ENCODE measurements around the gene CDH23.

CDH23 gene

DNA sequence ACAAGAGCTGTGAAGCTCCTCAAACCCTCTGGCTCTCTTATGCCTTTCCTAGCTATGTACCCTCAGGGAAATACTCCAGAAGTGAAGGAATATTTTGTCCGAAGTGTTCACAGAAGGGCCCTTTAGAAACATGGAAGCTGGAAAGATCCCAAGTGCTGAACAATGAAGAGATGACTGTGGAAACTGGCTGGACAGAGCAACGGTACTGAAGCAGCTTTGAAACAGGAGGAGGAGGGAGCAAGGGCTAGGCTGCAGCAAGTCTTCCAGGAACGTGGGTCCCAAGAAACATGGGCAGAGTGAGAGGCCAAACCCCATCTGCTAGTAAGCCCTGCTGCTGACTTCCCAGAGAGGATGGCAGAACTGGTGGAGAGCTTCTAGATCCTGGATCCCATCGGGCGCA is 457.3 kb downstream of the CDH23 start:
- TF ChIP-seq, protein P1, sequence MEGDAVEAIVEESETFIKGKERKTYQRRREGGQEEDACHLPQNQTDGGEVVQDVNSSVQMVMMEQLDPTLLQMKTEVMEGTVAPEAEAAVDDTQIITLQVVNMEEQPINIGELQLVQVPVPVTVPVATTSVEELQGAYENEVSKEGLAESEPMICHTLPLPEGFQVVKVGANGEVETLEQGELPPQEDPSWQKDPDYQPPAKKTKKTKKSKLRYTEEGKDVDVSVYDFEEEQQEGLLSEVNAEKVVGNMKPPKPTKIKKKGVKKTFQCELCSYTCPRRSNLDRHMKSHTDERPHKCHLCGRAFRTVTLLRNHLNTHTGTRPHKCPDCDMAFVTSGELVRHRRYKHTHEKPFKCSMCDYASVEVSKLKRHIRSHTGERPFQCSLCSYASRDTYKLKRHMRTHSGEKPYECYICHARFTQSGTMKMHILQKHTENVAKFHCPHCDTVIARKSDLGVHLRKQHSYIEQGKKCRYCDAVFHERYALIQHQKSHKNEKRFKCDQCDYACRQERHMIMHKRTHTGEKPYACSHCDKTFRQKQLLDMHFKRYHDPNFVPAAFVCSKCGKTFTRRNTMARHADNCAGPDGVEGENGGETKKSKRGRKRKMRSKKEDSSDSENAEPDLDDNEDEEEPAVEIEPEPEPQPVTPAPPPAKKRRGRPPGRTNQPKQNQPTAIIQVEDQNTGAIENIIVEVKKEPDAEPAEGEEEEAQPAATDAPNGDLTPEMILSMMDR (IDR thresholded peaks at IDR 0.05; ENCODE audit: low read depth, low read length, missing control alignments): no peak
- in situ Hi-C loops (cut with HindIII; ENCODE audit: low sequenced_read_pairs): no loop called here
- peak; percentile 61 for DNase-seq (ENCODE audit: low read depth)
- no peak overlapping the region for H3K4me3 ChIP-seq (ENCODE audit: low read depth, low read length)

DNA sequence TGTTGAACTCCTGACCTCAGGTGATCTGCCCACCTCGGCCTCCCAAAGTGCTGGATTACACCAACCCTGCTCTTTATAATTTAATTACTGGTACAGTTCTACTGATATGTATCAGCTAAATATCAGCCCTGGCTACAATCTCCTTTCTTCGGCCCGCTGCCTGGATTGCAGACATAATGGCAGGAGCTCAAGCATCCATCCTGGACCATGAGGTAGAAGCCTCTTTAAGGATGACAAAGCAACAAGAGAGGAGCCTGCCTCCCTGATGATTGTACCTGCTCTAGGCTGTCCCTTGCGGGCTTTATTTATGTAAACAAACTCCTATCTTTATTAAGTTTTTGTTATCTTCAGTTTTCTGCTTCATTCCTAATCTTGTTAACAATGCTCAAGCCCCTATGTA is 459.9 kb downstream of the CDH23 start:
- TF ChIP-seq, protein P1 (IDR thresholded peaks at IDR 0.05; ENCODE audit: low read depth, low read length, missing control alignments): no peak
- no peak for DNase-seq (ENCODE audit: low read depth)
- in situ Hi-C loops (cut with HindIII; ENCODE audit: low sequenced_read_pairs): no loop called here
- no peak overlapping the region for H3K4me3 ChIP-seq (ENCODE audit: low read depth, low read length)

DNA sequence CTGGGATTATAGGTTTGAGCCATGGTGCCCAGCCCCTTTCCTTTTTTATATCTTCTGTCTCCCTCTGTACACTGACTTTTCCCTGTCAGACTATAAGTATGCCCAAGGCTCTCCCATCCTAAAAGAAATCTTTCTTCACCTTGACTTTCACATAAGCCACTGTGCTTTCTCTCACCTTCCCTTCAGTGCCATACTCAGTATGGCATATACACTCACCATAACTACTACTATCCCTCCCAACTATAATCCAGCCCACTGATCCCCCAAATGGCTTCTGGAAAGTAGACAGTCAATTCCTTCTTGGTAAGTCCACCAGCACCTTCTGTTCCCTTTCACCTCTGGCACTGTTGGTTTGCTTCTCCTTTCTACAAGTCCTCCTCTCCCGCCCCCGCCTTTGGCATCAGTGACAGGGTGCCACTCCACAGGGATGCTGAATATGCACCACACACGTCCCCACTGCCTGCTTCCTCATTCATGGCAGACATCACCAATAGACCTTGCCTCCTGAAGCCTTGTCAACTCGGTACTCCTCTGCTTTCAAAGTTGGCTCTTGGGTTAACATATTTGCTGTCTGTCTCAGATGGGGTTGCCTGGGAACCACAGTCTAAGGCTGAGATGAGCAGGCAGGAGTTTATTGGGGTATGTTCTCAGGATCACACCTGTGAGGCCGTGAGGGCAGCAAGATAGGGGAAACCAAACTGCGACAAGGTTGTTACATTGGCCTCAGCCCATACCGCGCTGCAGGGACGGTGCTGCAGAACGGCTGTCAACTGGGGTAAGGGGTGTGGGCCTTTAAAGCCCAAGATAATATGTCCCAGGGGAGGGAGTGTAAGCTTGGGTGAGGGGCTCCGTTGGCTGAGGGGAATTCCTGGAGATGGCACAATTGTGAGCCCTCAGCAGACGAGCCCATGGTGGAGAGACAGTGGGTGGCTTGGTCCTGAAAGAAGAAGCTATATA is 461.5 kb downstream of the CDH23 start:
- in situ Hi-C loops (cut with HindIII; ENCODE audit: low sequenced_read_pairs): no loop called here
- DNase-seq (ENCODE audit: low read depth): no peak
- H3K4me3 ChIP-seq (ENCODE audit: low read depth, low read length): no peak overlapping the region
- TF ChIP-seq, protein P1 (IDR thresholded peaks at IDR 0.05; ENCODE audit: low read depth, low read length, missing control alignments): no peak

DNA sequence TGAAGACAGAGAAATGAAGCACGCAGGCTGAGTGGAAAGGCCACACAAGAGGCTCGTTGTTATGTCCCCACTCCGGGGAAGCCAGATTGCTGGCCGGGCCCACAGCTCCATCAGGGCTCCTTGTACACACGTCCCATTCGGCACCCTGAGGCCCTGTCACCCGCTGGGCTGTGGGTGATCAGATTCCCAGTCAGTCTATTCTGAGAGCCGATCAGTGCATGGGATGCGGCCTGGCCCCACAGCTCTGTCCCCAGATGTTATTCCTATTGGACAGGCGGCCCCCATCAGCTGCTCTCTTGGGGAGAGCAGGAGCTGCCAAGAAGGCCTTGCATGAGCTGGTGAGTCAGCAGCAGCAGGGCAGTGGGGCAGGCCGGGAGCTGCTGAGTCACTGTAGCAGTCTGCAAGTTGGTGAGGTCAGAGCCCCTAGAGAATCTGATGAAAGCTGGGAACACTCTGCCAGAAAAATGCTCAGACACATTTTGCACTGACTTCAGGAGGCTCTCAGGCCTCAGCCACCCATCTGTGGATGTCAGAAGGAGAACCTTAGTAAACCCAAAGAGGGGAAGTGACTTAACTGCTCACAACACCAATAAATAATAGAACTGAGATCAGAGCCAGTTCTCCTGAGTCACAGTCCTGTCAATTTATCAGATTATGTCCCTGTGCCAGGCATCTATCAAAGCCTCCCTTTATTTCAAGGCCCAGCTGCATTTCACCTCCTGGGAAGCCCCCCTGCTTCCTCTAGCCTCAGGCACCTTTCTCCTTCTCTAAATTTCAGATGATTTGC is 463.7 kb downstream of the CDH23 start:
- TF ChIP-seq, protein P1 (IDR thresholded peaks at IDR 0.05; ENCODE audit: low read depth, low read length, missing control alignments): no peak
- DNase-seq (ENCODE audit: low read depth): peak; percentile 99
- in situ Hi-C loops (cut with HindIII; ENCODE audit: low sequenced_read_pairs): no loop called here
- H3K4me3 ChIP-seq (ENCODE audit: low read depth, low read length): no peak overlapping the region

DNA sequence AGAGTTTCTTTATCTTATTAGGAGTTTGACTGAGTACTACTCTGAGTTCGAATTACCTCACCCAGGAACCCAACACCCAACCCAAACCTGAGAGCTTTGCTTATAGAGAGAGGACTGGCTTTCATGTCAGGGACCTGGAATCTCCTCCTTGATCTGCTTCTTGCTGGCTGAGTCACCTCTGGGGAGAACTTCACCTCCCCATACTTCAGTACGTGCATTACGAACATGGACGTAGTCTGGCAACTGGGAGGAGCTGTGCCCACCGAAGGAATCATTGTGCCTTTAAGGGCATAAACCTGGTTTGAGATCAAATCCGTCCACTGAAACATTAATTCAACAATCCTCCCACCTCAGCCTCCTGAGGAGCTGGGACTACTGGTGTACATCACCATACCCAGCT is 466.5 kb downstream of the CDH23 start:
- in situ Hi-C loops (cut with HindIII; ENCODE audit: low sequenced_read_pairs): no loop called here
- DNase-seq (ENCODE audit: low read depth): no peak

DNA sequence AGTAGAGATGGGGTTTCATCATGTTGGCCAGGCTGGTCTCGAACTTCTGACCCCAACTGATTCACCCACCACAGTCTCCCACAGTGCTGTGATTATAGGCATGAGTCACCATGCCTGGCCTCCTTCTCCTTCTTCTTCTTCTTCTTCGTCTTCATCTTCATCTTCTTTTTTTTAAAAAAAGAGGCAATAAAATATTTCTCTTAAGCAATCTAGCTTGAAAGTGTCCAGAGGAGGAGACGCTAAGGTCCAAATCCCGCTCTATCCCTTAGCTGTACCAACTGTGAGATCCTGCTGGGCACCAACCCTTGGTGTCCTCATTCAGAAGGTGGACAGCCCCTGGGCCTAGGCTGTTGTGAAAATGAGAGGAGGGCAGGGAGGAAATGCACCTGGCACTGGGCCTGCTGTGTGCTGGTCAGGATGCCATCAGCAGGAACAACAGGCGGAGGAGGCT is 468.2 kb downstream of the CDH23 start:
- TF ChIP-seq, protein P1 (IDR thresholded peaks at IDR 0.05; ENCODE audit: low read depth, low read length, missing control alignments): no peak

More for the DNA sequence above, 466.5 kb downstream of the CDH23 start:
- TF ChIP-seq, protein P1 (IDR thresholded peaks at IDR 0.05; ENCODE audit: low read depth, low read length, missing control alignments): no peak
- no peak overlapping the region for H3K4me3 ChIP-seq (ENCODE audit: low read depth, low read length)

More for the DNA sequence above, 468.2 kb downstream of the CDH23 start:
- H3K4me3 ChIP-seq (ENCODE audit: low read depth, low read length): no peak overlapping the region
- in situ Hi-C loops (cut with HindIII; ENCODE audit: low sequenced_read_pairs): no loop called here
- DNase-seq (ENCODE audit: low read depth): no peak

All from astrocyte of the cerebellum (primary cell).